Measurements from ENCODE around the gene FOXI3. TPM values are rescaled to one million over a fixed set of nuclear protein-coding genes. Genes with fewer than 3 reads are reported as not detected.

Gene FOXI3
- total RNA-seq, 1 donor from 2014 or later, result 0.21 TPM

DNA sequence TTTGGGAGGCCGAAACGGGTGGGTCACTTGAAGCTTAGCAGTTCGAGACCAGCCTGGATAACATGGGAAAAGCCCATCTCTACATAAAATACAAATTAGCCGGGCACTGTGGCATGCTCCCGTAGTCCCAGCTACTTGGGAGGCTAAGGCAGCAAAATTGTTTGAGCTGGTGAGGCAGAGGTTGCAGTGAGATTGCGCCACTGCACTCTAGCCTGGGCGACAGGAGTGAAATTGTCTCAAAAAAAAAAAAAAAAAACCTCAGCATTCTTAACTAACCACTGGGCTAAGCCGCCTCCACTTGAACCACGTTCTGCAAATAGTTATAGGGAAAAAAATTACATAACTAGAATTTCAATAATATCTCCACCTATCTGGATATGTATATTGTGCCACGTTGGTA is 2.3 kb downstream of the FOXI3 start:
- TF ChIP-seq, protein P1, sequence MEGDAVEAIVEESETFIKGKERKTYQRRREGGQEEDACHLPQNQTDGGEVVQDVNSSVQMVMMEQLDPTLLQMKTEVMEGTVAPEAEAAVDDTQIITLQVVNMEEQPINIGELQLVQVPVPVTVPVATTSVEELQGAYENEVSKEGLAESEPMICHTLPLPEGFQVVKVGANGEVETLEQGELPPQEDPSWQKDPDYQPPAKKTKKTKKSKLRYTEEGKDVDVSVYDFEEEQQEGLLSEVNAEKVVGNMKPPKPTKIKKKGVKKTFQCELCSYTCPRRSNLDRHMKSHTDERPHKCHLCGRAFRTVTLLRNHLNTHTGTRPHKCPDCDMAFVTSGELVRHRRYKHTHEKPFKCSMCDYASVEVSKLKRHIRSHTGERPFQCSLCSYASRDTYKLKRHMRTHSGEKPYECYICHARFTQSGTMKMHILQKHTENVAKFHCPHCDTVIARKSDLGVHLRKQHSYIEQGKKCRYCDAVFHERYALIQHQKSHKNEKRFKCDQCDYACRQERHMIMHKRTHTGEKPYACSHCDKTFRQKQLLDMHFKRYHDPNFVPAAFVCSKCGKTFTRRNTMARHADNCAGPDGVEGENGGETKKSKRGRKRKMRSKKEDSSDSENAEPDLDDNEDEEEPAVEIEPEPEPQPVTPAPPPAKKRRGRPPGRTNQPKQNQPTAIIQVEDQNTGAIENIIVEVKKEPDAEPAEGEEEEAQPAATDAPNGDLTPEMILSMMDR (IDR thresholded peaks at IDR 0.05; ENCODE audit: insufficient read depth, low read length, poor library complexity, severe bottlenecking), result no peak
- H3K27me3 ChIP-seq (ENCODE audit: control insufficient read depth, insufficient read depth, low read length), result peaks cover 35% of the 10 kb centered on the region
- no peak for DNase-seq (ENCODE audit: low read depth)

DNA sequence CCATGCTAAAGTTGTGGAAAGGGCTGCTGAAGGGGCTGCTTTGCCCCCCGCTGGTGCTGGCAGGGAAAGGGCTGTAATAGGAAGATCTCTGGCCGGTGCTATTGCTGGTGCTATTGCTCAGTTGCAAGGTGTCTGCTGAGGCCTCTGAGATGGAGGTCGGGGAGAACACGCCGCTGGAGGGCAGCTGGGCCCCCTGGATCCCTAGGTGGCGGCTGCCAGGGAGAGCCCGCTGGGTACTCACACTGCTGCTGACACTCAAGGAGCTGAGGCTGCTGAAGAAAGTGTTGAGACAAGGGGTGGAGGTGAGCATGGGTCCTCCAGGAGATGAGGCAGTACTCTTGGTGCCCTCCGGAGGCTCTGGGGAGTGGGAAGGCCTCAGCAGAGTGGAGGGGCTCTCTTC is 4.2 kb downstream of the FOXI3 start:
- peaks cover 29% of the 10 kb centered on the region for H3K27me3 ChIP-seq (ENCODE audit: control insufficient read depth, insufficient read depth, low read length)
- no peak for DNase-seq (ENCODE audit: low read depth)
- TF ChIP-seq, protein P1 (IDR thresholded peaks at IDR 0.05; ENCODE audit: insufficient read depth, low read length, poor library complexity, severe bottlenecking), result no peak
- no peaks in the 10 kb centered on the region for H3K36me3 ChIP-seq (ENCODE audit: control insufficient read depth, insufficient read depth, low read length)
- H3K4me3 ChIP-seq (ENCODE audit: low read depth, low read length), result no peak overlapping the region

More for the DNA sequence above, 2.3 kb downstream of the FOXI3 start:
- Histone ChIP-seq H3K36me3 (ENCODE audit: control insufficient read depth, insufficient read depth, low read length) (no peaks in the 10 kb centered on the region), H3K4me3 (ENCODE audit: low read depth, low read length) (no peak overlapping the region)

DNA sequence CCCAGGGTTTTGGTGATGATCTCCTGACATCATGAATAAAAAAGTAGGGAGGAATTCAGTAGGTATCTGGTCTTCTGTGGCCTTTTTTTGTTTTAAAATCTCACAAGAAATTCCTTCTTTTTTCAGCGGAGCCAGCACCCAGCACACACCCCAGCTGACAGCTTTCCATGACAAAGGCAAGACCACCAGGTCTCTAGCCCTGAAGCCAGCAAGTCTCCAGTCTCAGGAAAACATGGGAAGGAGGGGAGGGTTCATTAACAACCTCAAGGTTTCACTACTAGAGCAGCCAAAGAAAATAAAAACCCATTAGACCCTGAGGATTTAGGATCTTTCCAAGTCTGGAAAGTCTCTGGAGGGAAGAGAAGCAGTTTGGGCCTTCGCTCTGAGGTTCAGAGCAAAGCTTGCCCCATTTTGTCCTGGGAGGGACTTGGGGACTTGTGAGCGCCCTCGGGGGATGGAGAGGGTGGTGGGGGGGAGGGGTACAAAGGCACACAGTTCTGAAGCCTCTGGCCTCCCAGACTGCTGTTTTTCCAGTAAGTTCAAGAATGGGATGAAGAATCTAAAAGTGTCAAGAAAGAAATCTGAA is 9.0 kb downstream of the FOXI3 start:
- Histone ChIP-seq H3K36me3 (ENCODE audit: control insufficient read depth, insufficient read depth, low read length) (no peaks in the 10 kb centered on the region), H3K27me3 (ENCODE audit: control insufficient read depth, insufficient read depth, low read length) (peaks cover 6% of the 10 kb centered on the region), H3K4me3 (ENCODE audit: low read depth, low read length) (no peak overlapping the region)
- TF ChIP-seq, protein P1 (IDR thresholded peaks at IDR 0.05; ENCODE audit: insufficient read depth, low read length, poor library complexity, severe bottlenecking), result no peak
- no peak for DNase-seq (ENCODE audit: low read depth)

DNA sequence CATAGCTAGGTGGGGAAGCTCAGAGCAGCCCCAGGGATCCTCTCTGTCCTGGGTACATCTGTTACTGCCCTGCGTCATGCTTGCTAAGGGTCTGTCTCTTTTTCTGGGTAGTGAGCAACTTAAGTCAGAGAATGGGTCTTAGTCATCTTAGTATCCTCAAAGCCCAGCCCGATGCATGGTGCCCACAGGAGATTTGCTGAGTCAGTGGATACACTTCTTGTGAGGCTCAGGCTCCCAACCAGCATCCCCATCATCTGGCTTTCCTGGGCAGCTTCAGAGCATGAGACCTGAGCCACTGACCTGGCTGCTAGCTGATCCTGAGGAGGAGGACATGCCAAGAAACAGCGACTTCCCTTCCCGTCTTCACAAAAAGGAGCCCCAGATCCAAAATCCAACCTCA is 10.0 kb downstream of the FOXI3 start:
- no peak for DNase-seq (ENCODE audit: low read depth)
- Histone ChIP-seq H3K4me3 (ENCODE audit: low read depth, low read length) (no peak overlapping the region), H3K36me3 (ENCODE audit: control insufficient read depth, insufficient read depth, low read length) (no peaks in the 10 kb centered on the region), H3K27me3 (ENCODE audit: control insufficient read depth, insufficient read depth, low read length) (no peaks in the 10 kb centered on the region)
- TF ChIP-seq, protein P1 (IDR thresholded peaks at IDR 0.05; ENCODE audit: insufficient read depth, low read length, poor library complexity, severe bottlenecking), result no peak

DNA sequence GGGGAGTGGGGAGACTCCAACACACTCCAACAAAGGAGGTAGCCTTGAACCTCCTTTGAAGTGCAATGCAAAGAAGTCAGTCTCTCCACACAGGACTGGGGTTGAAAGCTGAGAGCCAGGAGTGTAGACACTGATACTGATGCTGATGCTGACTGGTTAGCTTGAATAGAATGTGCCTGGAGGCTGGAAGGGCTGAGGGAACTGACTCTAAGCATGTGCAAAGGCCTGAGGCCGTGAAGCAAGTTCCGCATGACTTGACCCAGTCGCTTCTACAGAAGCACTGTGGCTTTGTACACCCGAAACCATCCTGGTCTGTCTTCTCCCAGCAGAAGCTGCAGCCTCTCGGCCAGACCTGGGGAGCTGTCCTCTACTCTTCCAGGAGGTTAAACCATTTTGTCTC is 10.4 kb downstream of the FOXI3 start:
- DNase-seq (ENCODE audit: low read depth), result no peak
- H3K36me3 ChIP-seq (ENCODE audit: control insufficient read depth, insufficient read depth, low read length), result no peaks in the 10 kb centered on the region

More for the DNA sequence above, 10.4 kb downstream of the FOXI3 start:
- TF ChIP-seq, protein P1 (IDR thresholded peaks at IDR 0.05; ENCODE audit: insufficient read depth, low read length, poor library complexity, severe bottlenecking), result no peak
- no peak overlapping the region for H3K4me3 ChIP-seq (ENCODE audit: low read depth, low read length)
- H3K27me3 ChIP-seq (ENCODE audit: control insufficient read depth, insufficient read depth, low read length), result no peaks in the 10 kb centered on the region
